Cardiac fibroblast (primary cell): ENCODE measurements around the gene CHMP2B.

Experiments
- DNase-seq, 2 donors: peaks; one replicate each; pipeline versions ENCODE4 v3.0.0 to v3.0.0-alpha.2; 2010; ENCODE audit warnings: low read depth in 2 of 2
- H3K4me3 ChIP-seq, 2 donors: replicated peaks in 1 of 2; 1 replicate in 1 of 2; 2 replicates in 1 of 2; pipeline ENCODE4 v1.5.1; 2011; ENCODE audit warnings: low read depth in 2 of 2, low read length in 2 of 2, mild to moderate bottlenecking in 2 of 2, moderate library complexity in 1 of 2
- TF ChIP-seq, protein P1 (sequence below): IDR thresholded peaks from one replicate; pipeline ENCODE4 v1.5.1; 2011; ENCODE audit warnings: low read depth, mild to moderate bottlenecking, low read length, inconsistent platforms

CHMP2B gene

DNA sequence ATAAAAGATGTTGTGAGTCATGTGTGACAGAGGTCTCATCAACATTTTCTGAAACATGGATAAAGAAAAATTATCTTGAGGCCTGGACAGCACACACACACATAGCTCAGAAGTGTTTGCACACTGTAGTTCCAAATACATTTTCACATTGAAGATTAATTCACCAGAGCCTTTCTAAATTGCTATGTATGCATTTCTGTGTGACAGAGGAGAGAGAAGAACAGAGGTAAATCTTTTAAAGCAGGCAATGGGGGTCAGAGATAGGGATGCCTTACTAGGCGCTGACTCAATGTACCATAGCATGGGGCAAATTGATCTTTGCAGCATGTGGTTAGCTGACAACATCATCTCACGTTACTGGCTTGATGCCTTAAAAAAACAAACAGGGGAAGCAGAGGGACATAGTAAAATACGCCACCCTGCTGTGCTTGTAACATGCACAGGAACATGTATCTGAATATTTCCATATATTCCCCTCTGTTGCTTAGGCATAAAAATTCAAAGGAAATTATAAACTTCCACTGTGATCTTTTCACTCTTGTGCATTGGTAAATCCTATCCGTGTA lies 41.6 kb downstream of the CHMP2B start:
- H3K4me3 ChIP-seq = no peak overlapping the region
- peak in 1 of 2 donors; percentile 12 for DNase-seq
- TF ChIP-seq, protein P1, sequence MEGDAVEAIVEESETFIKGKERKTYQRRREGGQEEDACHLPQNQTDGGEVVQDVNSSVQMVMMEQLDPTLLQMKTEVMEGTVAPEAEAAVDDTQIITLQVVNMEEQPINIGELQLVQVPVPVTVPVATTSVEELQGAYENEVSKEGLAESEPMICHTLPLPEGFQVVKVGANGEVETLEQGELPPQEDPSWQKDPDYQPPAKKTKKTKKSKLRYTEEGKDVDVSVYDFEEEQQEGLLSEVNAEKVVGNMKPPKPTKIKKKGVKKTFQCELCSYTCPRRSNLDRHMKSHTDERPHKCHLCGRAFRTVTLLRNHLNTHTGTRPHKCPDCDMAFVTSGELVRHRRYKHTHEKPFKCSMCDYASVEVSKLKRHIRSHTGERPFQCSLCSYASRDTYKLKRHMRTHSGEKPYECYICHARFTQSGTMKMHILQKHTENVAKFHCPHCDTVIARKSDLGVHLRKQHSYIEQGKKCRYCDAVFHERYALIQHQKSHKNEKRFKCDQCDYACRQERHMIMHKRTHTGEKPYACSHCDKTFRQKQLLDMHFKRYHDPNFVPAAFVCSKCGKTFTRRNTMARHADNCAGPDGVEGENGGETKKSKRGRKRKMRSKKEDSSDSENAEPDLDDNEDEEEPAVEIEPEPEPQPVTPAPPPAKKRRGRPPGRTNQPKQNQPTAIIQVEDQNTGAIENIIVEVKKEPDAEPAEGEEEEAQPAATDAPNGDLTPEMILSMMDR = no peak

DNA sequence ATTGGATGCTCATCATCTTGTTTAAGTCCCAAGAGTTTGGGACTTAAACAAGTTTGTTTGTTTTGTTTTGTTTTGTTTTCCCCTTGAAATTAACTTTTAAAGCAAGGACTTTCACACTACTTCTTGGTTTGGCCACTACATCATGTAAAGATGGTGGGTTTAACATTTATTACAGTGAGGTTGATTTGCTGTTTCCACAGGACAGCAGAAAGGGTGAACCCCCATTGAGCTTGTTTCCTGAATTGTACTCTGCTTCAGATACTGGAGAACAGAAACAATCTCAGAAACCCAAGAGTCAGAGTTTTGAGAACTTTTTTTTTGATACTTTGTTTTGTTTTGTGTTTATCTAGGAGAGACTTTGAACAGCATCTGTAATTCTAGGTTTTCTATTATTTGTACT lies 42.6 kb downstream of the CHMP2B start:
- TF ChIP-seq, protein P1 = no peak
- no peak for DNase-seq
- H3K4me3 ChIP-seq = no peak overlapping the region

- peak in 1 of 2 donors; percentile 31 for DNase-seq
- no peak overlapping the region for H3K4me3 ChIP-seq
- TF ChIP-seq, protein P1 = no peak
Observed at GRCh38 chr3:87270908-87271700, 44.0 kb downstream of the CHMP2B start.

DNA sequence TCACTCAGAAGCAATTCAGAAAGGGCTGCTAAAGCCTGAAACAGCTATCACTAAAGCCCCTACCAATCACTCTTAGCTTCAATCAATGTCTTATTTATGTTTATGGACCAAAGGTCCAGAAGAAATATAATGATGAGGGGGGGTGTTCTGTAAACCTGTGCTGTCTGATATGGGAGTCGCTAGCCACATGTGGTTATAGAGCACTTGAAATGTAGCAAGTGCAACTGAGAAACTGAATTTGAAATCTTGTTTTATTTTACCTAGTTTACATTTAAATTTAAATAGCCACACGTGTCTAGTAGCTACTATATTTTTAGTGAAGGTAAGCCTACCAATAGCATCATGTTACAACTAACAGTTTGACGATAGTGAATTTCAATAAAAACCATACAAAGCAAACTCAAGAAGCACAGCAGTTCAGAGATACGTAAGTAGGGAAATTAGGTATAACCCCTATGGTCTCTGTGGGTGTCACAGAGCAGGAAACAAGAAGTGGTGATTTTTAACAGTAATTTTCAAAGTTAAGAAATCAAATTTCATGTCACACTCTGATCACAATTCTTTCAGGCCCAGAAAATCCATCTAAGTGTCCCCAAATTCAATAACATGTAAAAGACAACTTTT lies 45.7 kb downstream of the CHMP2B start:
- TF ChIP-seq, protein P1 = no peak
- no peak for DNase-seq

DNA sequence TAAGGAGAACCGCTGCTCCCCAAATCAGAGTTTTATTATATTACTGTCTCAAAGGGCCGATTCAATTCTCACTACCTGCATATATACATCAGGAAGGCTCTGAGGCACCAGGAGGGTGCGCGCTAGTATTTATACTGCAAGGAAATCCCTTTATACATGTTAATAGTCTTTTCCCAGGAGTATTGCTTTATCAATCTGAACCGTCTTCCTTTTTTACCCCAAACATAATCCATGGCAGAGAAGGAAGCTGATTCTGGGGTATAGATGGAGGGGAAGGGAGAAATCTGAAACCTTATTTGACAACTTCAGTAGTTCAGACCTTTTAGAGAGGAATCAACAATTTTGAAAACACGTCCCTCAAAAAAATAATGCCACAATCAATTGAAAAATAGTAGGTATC lies 49.4 kb downstream of the CHMP2B start, which contains the start of gene POU1F1:
POU1F1 (minus strand) TSS at position 101 of the 400 bp plus-strand sequence. CDS start 122 bp downstream, outside the sequence.
- no peak for DNase-seq
- no peak within 1 kb of the TSS for H3K4me3 ChIP-seq
- TF ChIP-seq, protein P1 = no peak

More for the DNA sequence above, 45.7 kb downstream of the CHMP2B start:
- no peak overlapping the region for H3K4me3 ChIP-seq

DNA sequence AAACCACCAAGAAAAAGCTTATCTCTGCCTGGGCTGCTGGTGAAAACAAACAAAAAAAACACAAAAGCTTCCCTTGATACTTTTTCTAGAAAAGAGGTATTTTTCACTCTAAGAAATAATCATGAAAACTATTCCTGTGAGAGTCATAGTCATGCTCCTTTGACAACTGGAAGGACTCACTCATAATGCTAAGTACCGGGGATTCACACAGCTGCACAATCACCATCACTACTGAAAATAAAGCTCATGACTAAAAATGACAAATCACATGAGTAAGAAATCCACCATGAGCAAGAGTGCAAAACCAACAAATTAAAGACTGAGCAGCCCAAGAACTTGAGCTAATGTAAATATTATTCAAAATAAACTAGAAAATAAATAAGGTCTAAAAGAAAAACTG lies 59.9 kb downstream of the CHMP2B start:
- DNase-seq = peak in 1 of 2 donors; percentile 90
- H3K4me3 ChIP-seq = no peak overlapping the region
- TF ChIP-seq, protein P1 = no peak
